Activated naive CD8-positive, alpha-beta T cell treated with anti-CD3 and anti-CD28 coated beads for 36 hours (primary cell): ENCODE results near the gene KANK4. TPM values are rescaled to one million over a fixed set of nuclear protein-coding genes. Genes with fewer than 3 reads are reported as not detected.

ENCODE experiments used
- DNase-seq: peaks from one replicate; pipeline ENCODE4 v3.0.0; 2021
- H3K27ac Mint-ChIP-seq: one replicate; pipeline ENCODE4 v1.8.0; 2022; ENCODE audit warnings: mild to moderate bottlenecking, moderate library complexity, mixed read lengths
- H3K27me3 Mint-ChIP-seq: one replicate; pipeline ENCODE4 v1.8.0; 2022; ENCODE audit warnings: mild to moderate bottlenecking, mixed read lengths
- H3K36me3 Mint-ChIP-seq: one replicate; pipeline ENCODE4 v1.8.0; 2021; ENCODE audit warnings: mild to moderate bottlenecking, mixed read lengths
- H3K4me1 Mint-ChIP-seq: one replicate; pipeline ENCODE4 v1.8.0; 2021; ENCODE audit warnings: mixed read lengths
- H3K4me3 Mint-ChIP-seq: one replicate; pipeline ENCODE4 v1.8.0; 2022; ENCODE audit warnings: mild to moderate bottlenecking, moderate library complexity, mixed read lengths
- H3K9me3 Mint-ChIP-seq: one replicate; pipeline ENCODE4 v1.8.0; 2022; ENCODE audit warnings: mixed read lengths
- total RNA-seq, 2 experiments: library from RNA; stranded (reverse); gene quantifications; one replicate each; pipeline ENCODE4 v1.2.3, GENCODE V29; 2021

KANK4 gene
- total RNA-seq, 2 experiments from 2014 or later, result not detected

GRCh38 chr1:62207187-62207586, 112.0 kb downstream of the KANK4 start:
- peaks cover 3% of the 10 kb centered on the region for H3K4me1 Mint-ChIP-seq
- H3K27ac Mint-ChIP-seq, result no peak overlapping the region
- DNase-seq, result no peak
- H3K36me3 Mint-ChIP-seq, result peaks cover 6% of the 10 kb centered on the region
- no peaks in the 10 kb centered on the region for H3K27me3 Mint-ChIP-seq
- no peak overlapping the region for H3K4me3 Mint-ChIP-seq
- H3K9me3 Mint-ChIP-seq, result peaks cover 23% of the 10 kb centered on the region

- Mint-ChIP-seq H3K27ac (no peak overlapping the region), H3K4me1 (peaks cover 14% of the 10 kb centered on the region), H3K4me3 (no peak overlapping the region), H3K27me3 (peaks cover 46% of the 10 kb centered on the region), H3K36me3 (peaks cover 5% of the 10 kb centered on the region), H3K9me3 (no peaks in the 10 kb centered on the region)
- DNase-seq, result no peak
These were observed 120.5 kb downstream of the KANK4 start for GRCh38 chr1:62198781-62199125.

GRCh38 chr1:62198069-62198780, 121.0 kb downstream of the KANK4 start:
- H3K36me3 Mint-ChIP-seq, result peaks cover 5% of the 10 kb centered on the region
- peaks cover 14% of the 10 kb centered on the region for H3K4me1 Mint-ChIP-seq
- H3K27me3 Mint-ChIP-seq, result peaks cover 51% of the 10 kb centered on the region
- no peak overlapping the region for H3K4me3 Mint-ChIP-seq
- no peak overlapping the region for H3K27ac Mint-ChIP-seq
- no peak for DNase-seq
- H3K9me3 Mint-ChIP-seq, result no peaks in the 10 kb centered on the region

GRCh38 chr1:62196086-62196690, 123.0 kb downstream of the KANK4 start:
- H3K4me1 Mint-ChIP-seq, result peaks cover 14% of the 10 kb centered on the region

GRCh38 chr1:62194651-62195544, 124.3 kb downstream of the KANK4 start, which contains the start of gene L1TD1:
Gene L1TD1 (plus strand): TSS chr1:62194849. CDS start chr1:62206629, 11,780 bp downstream.
- DNase-seq, result no peak
- Mint-ChIP-seq H3K36me3 (peaks cover 5% of the 10 kb centered on the region), H3K27ac (no peak within 1 kb of the TSS), H3K27me3 (peaks cover 58% of the 10 kb centered on the region), H3K4me3 (peak within 1 kb of the TSS; percentile 57), H3K9me3 (no peaks in the 10 kb centered on the region), H3K4me1 (peaks cover 14% of the 10 kb centered on the region)

More at GRCh38 chr1:62196086-62196690, 123.0 kb downstream of the KANK4 start:
- peaks cover 58% of the 10 kb centered on the region for H3K27me3 Mint-ChIP-seq
- no peak for DNase-seq
- no peaks in the 10 kb centered on the region for H3K9me3 Mint-ChIP-seq
- H3K36me3 Mint-ChIP-seq, result peaks cover 5% of the 10 kb centered on the region
- no peak overlapping the region for H3K4me3 Mint-ChIP-seq
- H3K27ac Mint-ChIP-seq, result no peak overlapping the region

GRCh38 chr1:62188111-62188510, 131.1 kb downstream of the KANK4 start:
- DNase-seq, result no peak
- Mint-ChIP-seq H3K4me1 (no peaks in the 10 kb centered on the region), H3K9me3 (no peaks in the 10 kb centered on the region)

GRCh38 chr1:62187548-62187947, 131.7 kb downstream of the KANK4 start:
- Mint-ChIP-seq H3K4me1 (no peaks in the 10 kb centered on the region), H3K27me3 (peaks cover 8% of the 10 kb centered on the region)

More at GRCh38 chr1:62188111-62188510, 131.1 kb downstream of the KANK4 start:
- Mint-ChIP-seq H3K27ac (no peak overlapping the region), H3K36me3 (no peaks in the 10 kb centered on the region), H3K4me3 (no peak overlapping the region), H3K27me3 (peaks cover 14% of the 10 kb centered on the region)

More at GRCh38 chr1:62187548-62187947, 131.7 kb downstream of the KANK4 start:
- H3K36me3 Mint-ChIP-seq, result no peaks in the 10 kb centered on the region
- H3K27ac Mint-ChIP-seq, result no peak overlapping the region
- no peak for DNase-seq
- no peak overlapping the region for H3K4me3 Mint-ChIP-seq
- H3K9me3 Mint-ChIP-seq, result no peaks in the 10 kb centered on the region

Other genes with a start within 250 kb of the KANK4 start
- under 1 TPM; 0.41 to 0.48 TPM for gene L1TD1, start 124.6 kb downstream of the KANK4 start, total RNA-seq
- 100 to 1,000 TPM; 108 TPM for gene USP1, start 117.6 kb upstream of the KANK4 start, total RNA-seq